ENCODE data around the gene TBC1D17.

- TF ChIP-seq CTCF (IDR thresholded peaks at IDR 0.05) (no peak), POLR2AphosphoS5 (IDR thresholded peaks at IDR 0.05) (no peak), POLR2A (IDR thresholded peaks at IDR 0.05) (no peak), EP300 (IDR thresholded peaks at IDR 0.05) (no peak)
Measured at GRCh38 chr19:49936549-49936948, 59.0 kb downstream of the TBC1D17 start.
